Activated T-helper 17 cell treated with anti-CD3 and anti-CD28 coated beads, Interleukin-2, amount 50 U/mL, for 72 hours (primary cell): ENCODE data around the gene RAB35. TPM values are rescaled to one million over a fixed set of nuclear protein-coding genes. Genes with fewer than 3 reads are reported as not detected.

Experiments used
- ATAC-seq: fragments of 150-1000 bp; cut with Tn5 transposase; replicated peaks from 2 replicates; pipeline ENCODE4 v1.10.0; 2021; ENCODE audit warnings: mild to moderate bottlenecking, moderate library complexity
- H3K27ac Mint-ChIP-seq: one replicate; pipeline ENCODE4 v1.8.0; 2022; ENCODE audit warnings: mixed read lengths
- H3K27me3 Mint-ChIP-seq: one replicate; pipeline ENCODE4 v1.8.0; 2022; ENCODE audit warnings: mixed read lengths
- H3K36me3 Mint-ChIP-seq: one replicate; pipeline ENCODE4 v1.8.0; 2022; ENCODE audit warnings: low read depth, mild to moderate bottlenecking, mixed read lengths
- H3K4me1 Mint-ChIP-seq: one replicate; pipeline ENCODE4 v1.8.0; 2022; ENCODE audit warnings: mixed read lengths
- H3K4me3 Mint-ChIP-seq: one replicate; pipeline ENCODE4 v1.8.0; 2022; ENCODE audit warnings: mild to moderate bottlenecking, mixed read lengths
- H3K9me3 Mint-ChIP-seq: one replicate; pipeline ENCODE4 v1.8.0; 2022; ENCODE audit warnings: mixed read lengths
- total RNA-seq, 2 donors: library from RNA; stranded (reverse); gene quantifications; one replicate each; pipeline ENCODE4 v1.2.3, GENCODE V29; 2022

Gene RAB35
- total RNA-seq, 2 donors from 2014 or later = 43.8 to 76.4 TPM

DNA sequence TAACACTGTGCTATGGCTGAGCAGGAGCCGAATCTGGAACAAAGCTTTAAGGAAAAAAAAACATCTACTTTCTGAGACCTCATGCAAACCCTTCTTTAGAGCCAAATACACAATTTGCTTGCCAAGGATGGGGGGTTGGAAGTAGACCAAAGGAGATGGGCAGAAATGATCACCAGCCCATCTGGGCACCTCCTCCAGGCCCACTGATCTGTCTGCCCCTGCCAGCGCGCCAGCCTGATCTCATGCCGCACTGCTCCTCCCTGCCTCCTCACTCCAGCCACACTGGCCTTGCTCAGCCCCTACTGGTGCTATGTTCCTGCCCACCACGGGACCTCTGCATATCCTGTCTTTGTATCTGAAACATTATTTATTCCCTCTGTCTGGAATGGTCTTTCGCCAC lies 24.8 kb upstream of the RAB35 start:
- Mint-ChIP-seq H3K36me3 (peaks cover 97% of the 10 kb centered on the region), H3K4me1 (no peaks in the 10 kb centered on the region), H3K27ac (no peak overlapping the region), H3K9me3 (no peaks in the 10 kb centered on the region), H3K27me3 (no peaks in the 10 kb centered on the region), H3K4me3 (no peak overlapping the region)
- no peak for ATAC-seq

DNA sequence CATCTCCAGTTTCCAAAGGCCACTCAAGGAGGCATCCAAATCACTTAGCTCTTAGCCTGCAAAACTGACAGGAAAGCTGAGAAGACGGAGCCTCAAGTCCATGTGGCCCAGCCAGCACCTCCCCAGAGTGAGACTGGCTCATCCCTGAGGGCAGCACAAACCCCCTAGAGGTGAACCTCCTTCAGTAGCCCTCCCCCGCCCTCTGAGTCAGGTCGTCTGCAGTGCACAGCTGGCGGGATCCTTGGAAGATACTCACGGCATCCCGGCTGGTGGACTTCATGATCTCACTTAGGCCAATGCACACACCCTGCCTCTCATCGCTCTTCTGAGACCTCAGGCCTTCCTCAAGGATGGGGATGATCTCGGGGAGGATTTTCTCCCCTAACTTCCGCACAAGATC lies 24.1 kb upstream of the RAB35 start:
- ATAC-seq = no peak
- Mint-ChIP-seq H3K4me1 (no peaks in the 10 kb centered on the region), H3K36me3 (peaks cover 99% of the 10 kb centered on the region), H3K4me3 (no peak overlapping the region), H3K9me3 (no peaks in the 10 kb centered on the region), H3K27me3 (no peaks in the 10 kb centered on the region), H3K27ac (peak overlapping the region; percentile 53)

DNA sequence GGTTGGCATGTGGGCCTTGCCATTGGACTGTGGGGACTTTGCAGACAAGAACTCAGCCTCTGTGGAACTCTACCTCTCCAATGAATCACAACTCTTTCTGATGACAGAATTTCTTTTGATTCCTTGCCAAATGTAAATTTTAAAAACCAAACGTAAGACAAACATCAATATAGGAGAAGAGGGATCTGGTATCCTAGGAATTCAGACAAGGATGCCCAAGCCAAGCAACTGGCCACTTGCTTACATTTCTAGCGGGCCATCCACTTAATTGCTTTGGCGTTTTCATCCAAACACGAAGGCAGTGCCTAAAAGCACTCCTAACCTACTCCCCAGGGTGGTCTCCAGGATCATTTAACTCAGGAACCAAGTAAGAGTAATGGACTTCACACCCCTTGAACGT lies 23.4 kb upstream of the RAB35 start:
- no peaks in the 10 kb centered on the region for H3K4me1 Mint-ChIP-seq
- no peaks in the 10 kb centered on the region for H3K9me3 Mint-ChIP-seq
- peaks cover 100% of the 10 kb centered on the region for H3K36me3 Mint-ChIP-seq
- no peaks in the 10 kb centered on the region for H3K27me3 Mint-ChIP-seq
- H3K27ac Mint-ChIP-seq = peak overlapping the region; percentile 53
- no peak overlapping the region for H3K4me3 Mint-ChIP-seq
- ATAC-seq = no peak

DNA sequence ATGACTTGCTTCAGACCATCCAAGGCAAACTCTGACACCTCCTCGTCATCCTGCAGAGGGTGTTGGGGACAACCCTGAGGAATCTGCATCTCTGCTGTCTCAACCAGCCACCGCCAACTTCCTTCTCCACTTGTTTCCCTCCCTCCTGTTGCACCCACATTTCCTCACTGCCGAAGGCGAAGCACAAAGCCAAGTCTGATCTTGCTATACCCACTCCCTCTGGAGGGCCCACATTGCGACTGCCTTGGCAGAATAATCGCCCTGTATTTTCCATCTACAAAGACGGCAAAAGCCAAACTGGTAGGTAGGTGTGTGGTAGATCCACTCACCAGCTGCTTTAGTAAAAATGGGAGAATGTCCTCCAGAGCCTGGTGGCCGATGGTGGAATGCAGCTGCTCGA lies 21.8 kb upstream of the RAB35 start:
- ATAC-seq = no peak
- H3K27ac Mint-ChIP-seq = no peak overlapping the region
- H3K27me3 Mint-ChIP-seq = no peaks in the 10 kb centered on the region
- H3K4me3 Mint-ChIP-seq = no peak overlapping the region
- no peaks in the 10 kb centered on the region for H3K4me1 Mint-ChIP-seq
- peaks cover 100% of the 10 kb centered on the region for H3K36me3 Mint-ChIP-seq
- H3K9me3 Mint-ChIP-seq = no peaks in the 10 kb centered on the region

DNA sequence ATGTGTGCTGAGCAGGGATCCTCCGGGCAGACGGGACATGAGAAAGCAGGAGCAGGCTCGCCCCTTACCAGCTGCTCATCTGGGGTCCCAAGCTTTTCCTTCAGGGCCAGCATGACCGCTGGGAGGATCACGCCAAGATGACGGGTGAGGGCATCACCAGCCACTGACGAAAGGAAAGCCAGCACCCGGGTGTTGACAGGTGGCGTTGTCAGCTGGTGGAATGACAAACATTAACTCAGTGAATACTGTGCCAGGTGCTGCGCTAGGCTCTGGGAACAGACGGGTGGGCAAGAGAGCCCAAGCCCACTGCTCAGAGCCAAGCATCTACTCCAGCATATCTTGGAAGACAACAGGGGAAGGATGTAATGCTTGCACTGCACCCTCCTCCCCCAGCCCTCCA lies 21.3 kb upstream of the RAB35 start:
- Mint-ChIP-seq H3K9me3 (no peaks in the 10 kb centered on the region), H3K36me3 (peaks cover 100% of the 10 kb centered on the region), H3K27me3 (no peaks in the 10 kb centered on the region), H3K4me3 (no peak overlapping the region), H3K4me1 (no peaks in the 10 kb centered on the region), H3K27ac (no peak overlapping the region)
- no peak for ATAC-seq

DNA sequence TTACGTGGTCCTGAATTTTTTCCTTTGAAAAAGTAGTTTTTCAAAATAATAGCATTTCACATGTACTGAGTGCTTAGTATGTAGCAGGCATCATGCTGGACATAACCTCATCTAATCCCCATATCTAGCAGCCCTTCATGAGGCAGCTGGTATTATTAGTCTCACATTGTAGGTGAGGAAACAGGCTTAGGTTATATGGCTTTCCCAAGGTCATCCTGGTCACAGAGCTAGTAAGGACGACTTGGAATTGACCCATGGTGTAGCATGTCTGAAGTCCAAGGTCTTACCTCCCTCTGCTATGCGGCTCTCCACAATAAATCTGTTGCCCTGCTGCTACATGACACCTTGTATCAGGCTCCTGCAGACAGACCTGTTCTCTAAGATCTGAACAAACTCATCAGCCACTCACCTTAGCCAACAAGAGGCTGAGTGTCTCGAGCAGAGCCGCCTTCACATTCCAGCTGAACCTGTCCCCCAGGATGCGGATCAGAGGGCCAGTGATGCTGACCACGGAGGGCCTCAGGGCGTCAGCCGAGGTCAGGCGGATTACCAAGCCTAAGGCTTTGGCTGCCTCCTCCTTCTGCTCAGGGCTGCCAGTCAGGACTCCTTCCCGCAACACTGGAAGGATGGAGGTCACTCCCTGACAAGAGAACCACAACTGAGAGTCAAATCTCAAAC lies 19.7 kb upstream of the RAB35 start:
- Mint-ChIP-seq H3K9me3 (no peaks in the 10 kb centered on the region), H3K27me3 (no peaks in the 10 kb centered on the region), H3K27ac (no peak overlapping the region), H3K36me3 (peaks cover 100% of the 10 kb centered on the region), H3K4me1 (no peaks in the 10 kb centered on the region), H3K4me3 (no peak overlapping the region)
- ATAC-seq = no peak

DNA sequence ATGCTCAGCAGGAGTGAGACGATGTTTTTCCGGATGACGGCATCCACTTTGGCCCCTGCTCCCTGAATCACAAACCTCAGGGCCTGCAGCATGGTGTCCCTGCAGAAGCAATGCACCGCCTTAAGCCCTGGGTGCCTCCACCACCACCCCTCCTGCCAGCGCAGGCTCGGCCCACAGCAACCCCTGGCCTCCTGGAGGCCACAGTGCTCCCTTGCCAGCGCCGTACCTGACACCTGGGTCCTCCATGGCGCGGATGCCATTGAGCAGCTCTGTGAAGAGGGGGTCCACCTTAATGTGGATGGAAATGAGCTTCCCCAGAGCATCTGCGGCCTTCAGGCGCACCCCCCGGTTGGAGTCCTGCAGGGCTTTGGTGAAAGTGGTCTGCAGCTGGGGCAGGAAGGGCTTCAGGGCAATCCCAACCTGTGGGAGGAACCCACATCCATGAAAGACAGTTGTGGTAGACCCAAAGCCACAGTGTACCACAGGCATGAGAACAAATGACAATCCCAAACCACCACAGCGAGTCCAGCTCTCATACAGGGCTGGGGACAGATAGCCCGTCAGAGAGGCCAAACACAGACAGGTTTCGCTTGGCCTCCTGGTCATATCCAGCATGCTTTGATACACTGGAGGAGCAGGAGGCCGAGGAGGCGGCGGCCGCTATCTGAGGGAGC lies 17.9 kb upstream of the RAB35 start:
- no peaks in the 10 kb centered on the region for H3K9me3 Mint-ChIP-seq
- H3K4me1 Mint-ChIP-seq = no peaks in the 10 kb centered on the region
- no peak overlapping the region for H3K27ac Mint-ChIP-seq
- H3K4me3 Mint-ChIP-seq = no peak overlapping the region
- no peaks in the 10 kb centered on the region for H3K27me3 Mint-ChIP-seq
- no peak for ATAC-seq
- H3K36me3 Mint-ChIP-seq = peaks cover 99% of the 10 kb centered on the region

DNA sequence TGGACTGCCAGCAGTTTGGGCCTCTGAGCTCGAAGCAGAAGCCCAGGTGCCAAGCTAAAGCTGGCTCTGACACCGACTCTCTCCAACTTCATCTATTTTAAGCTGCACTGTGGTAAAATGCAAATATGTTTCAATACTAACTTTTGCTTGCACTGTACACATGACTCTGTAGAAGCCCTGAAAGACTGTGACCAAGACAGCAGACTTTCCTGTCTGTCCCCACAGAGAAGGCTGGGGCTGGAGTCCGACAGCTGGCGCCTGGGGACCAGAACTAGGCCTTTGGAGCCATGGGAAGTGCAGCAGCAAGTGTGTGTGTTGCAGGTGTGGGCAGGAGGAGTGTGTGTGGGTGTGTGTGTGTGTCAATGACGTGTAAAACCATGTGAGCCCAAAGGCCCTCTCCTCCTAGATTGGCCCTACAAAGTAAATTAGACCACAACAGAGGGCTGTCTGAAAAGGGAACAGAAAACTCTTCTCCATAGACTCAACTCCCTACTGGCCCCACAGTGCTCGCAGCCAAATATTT lies 16.4 kb upstream of the RAB35 start:
- no peak for ATAC-seq
- no peaks in the 10 kb centered on the region for H3K27me3 Mint-ChIP-seq
- peaks cover 99% of the 10 kb centered on the region for H3K36me3 Mint-ChIP-seq
- H3K4me1 Mint-ChIP-seq = no peaks in the 10 kb centered on the region
- no peaks in the 10 kb centered on the region for H3K9me3 Mint-ChIP-seq
- no peak overlapping the region for H3K4me3 Mint-ChIP-seq
- H3K27ac Mint-ChIP-seq = peak overlapping the region; percentile 29

DNA sequence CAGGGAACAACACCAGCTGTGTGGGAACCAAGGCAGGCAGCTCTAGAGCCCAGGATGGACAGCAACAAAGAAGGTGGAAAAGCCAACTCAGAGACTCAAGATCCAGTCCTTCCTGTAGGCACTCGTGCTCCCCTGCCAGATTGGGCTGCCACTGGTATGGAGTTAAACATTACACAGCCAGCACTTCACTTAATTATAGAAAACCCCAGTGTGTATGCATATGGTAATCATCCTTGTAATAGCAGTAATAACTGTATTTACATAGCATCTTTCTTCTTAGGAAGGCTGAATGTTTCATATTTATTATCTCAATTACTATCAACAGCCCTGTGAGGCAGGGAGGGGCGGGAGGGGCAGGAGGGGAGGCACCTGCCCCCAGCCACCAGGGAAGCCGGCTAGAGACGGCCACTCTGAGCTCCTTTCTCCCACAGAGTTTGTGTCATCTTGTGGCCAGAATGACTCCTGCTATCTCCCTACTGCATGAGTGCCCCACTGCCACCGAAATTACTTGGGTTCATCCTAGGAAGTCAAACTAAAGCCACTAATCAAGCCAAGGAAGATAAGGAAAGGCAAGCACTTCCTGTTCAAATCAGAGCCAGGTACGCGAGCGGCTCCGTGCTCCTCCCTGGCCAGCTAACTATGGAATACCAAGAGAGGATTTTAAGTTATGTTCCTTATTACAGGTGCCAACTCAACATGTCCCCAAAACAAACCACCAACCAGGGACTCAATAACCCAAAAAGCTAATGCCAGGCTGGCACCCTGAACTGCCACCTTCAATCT lies 15.7 kb upstream of the RAB35 start:
- H3K27ac Mint-ChIP-seq = peak overlapping the region; percentile 62
- peaks cover 6% of the 10 kb centered on the region for H3K4me1 Mint-ChIP-seq
- ATAC-seq = no peak
- H3K27me3 Mint-ChIP-seq = no peaks in the 10 kb centered on the region
- H3K9me3 Mint-ChIP-seq = no peaks in the 10 kb centered on the region
- no peak overlapping the region for H3K4me3 Mint-ChIP-seq
- H3K36me3 Mint-ChIP-seq = peaks cover 99% of the 10 kb centered on the region

DNA sequence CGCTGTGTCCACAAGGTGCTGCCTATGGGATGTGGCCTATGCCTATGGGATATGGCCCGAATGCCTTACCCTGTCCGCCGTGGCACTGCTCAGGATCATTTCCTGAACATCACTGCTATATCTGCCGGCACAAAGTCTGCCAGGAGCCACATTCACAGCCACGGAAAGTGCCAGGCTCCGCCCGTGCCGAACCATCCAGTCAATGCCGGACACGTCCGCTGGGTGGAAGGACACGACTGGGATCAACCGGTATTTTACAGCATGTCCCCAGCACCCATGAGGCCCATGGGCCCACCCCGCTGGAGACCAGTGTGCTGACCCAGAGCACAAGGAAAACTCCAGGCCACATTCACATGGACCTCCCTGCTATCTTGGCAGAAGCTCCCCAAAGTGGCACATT lies 14.6 kb upstream of the RAB35 start:
- no peak overlapping the region for H3K27ac Mint-ChIP-seq
- no peaks in the 10 kb centered on the region for H3K27me3 Mint-ChIP-seq
- peaks cover 17% of the 10 kb centered on the region for H3K4me1 Mint-ChIP-seq
- H3K36me3 Mint-ChIP-seq = peaks cover 99% of the 10 kb centered on the region
- no peaks in the 10 kb centered on the region for H3K9me3 Mint-ChIP-seq
- no peak overlapping the region for H3K4me3 Mint-ChIP-seq
- no peak for ATAC-seq

DNA sequence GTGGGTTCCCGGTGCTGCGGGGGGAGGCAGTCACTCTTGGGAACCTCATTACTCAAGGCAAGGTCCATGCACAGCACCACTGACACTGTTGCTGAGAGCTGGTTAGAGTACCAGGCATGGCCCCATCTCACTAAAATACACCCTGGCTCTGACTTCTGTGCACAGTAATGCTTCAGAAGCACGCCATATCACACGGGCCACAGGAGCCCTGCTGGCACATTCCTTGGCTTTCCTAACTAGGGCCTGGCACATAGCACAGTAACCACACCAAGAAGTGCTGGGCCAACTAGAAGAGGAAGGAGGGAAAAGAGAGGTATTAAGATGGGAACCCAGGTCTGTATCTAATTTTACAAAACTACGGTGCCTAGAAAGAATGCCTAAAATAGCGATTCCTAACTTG lies 13.5 kb upstream of the RAB35 start:
- H3K27me3 Mint-ChIP-seq = no peaks in the 10 kb centered on the region
- H3K36me3 Mint-ChIP-seq = peaks cover 94% of the 10 kb centered on the region
- H3K27ac Mint-ChIP-seq = peak overlapping the region; percentile 11
- no peak for ATAC-seq
- no peak overlapping the region for H3K4me3 Mint-ChIP-seq
- no peaks in the 10 kb centered on the region for H3K9me3 Mint-ChIP-seq
- H3K4me1 Mint-ChIP-seq = peaks cover 18% of the 10 kb centered on the region

DNA sequence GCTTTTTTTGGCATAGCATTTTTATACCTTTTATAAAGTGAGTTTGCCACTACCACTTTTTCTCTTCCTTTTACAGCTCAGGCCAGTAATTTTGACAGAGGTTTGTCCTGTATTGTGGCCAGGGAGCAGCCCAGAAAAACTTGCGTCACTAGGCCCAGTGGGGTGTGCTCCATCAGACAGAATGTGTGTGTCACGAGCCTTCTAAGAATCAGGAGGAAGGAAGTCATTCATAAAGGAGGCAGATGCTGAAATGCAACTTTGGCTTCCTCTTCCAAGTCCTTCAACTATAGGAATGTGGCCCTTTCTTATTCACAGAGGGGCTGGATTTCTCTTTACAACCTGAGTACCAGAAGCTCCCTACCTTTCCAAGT lies 10.1 kb upstream of the RAB35 start:
- H3K9me3 Mint-ChIP-seq = no peaks in the 10 kb centered on the region
- H3K27me3 Mint-ChIP-seq = no peaks in the 10 kb centered on the region
- H3K4me1 Mint-ChIP-seq = peaks cover 27% of the 10 kb centered on the region
- ATAC-seq = peak; percentile 56
- peak overlapping the region; percentile 92 for H3K27ac Mint-ChIP-seq
- peaks cover 60% of the 10 kb centered on the region for H3K36me3 Mint-ChIP-seq
- peak overlapping the region; percentile 60 for H3K4me3 Mint-ChIP-seq

DNA sequence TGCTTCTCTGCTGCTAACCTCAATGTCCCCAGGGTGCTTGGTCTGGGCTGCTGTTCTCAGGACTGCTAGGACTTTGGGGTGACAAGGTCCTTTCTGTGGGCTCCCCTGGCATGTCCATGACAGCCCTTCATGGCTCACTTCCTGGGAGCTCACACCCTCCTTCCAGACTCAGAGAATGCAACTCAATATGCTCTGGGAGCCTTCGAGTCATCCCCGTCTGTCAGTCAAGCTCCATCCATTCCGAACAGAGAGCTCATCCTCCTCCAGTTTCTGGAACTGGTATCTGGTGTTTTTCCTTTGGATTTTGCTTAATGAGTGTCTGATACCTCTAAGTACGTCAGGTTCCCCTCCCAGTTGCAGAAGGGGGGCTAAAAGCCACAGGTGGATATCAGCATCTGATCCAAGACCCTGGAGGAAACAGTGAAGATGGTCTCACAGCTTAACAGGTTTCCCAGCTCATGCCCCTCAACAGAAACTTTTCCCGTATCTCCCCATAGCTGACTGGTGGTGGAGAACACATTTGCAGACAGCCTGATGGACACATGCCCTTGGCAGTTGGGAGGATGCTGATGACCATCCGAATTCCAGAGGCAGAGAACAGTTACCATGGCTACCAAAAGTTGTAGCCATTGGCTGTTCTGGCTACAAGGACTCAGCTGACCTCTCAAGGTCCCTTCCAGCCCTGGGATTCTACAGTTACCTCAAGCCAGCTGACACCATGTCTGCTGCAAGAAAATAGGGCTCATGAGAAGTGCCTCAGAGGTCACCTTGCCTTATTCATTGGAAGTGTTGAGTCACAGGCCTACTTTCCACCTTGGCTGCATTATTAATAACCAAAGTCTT lies 9.5 kb upstream of the RAB35 start:
- H3K27ac Mint-ChIP-seq = peak overlapping the region; percentile 92
- ATAC-seq = peak; percentile 65

DNA sequence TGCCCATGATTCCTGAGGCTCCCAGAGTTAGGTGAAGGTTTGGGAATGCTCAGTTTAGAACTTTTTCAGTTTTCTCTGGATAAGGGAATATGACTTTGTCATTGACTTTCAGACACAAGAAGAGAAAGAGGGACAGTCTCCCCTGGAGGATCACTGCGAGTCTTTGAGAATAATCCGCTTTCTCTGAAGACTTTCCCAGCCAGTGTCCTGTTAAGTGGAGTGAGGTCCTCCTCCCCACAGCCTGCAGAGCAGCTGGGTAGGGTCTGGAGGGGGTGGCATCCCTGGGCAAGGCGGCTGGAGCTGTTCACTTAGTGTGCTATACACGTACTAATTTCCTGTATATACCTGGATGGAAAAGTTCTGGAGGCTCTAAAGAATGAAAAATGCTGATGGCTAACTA lies 8.5 kb upstream of the RAB35 start:
- H3K4me1 Mint-ChIP-seq = peaks cover 40% of the 10 kb centered on the region
- no peak for ATAC-seq
- peak overlapping the region; percentile 92 for H3K27ac Mint-ChIP-seq
- H3K9me3 Mint-ChIP-seq = no peaks in the 10 kb centered on the region
- H3K27me3 Mint-ChIP-seq = no peaks in the 10 kb centered on the region
- H3K4me3 Mint-ChIP-seq = no peak overlapping the region
- peaks cover 45% of the 10 kb centered on the region for H3K36me3 Mint-ChIP-seq

More for the DNA sequence above, 9.5 kb upstream of the RAB35 start:
- H3K27me3 Mint-ChIP-seq = no peaks in the 10 kb centered on the region
- H3K36me3 Mint-ChIP-seq = peaks cover 54% of the 10 kb centered on the region
- peaks cover 33% of the 10 kb centered on the region for H3K4me1 Mint-ChIP-seq
- H3K9me3 Mint-ChIP-seq = no peaks in the 10 kb centered on the region
- peak overlapping the region; percentile 60 for H3K4me3 Mint-ChIP-seq
